HG03442 (cell line): ENCODE measurements around the gene TGFB1I1.
A peak's percentile ranks its signal among the peaks of the same experiment; 100 is the strongest.
"Not testable (repeated sequence)": the region's sequence is repeated elsewhere in the genome, so short reads cannot be mapped to it uniquely, and the experiment has no call there.

ENCODE experiments used
- ATAC-seq: cut with Tn5 transposase; IDR thresholded peaks from one replicate; pipeline ENCODE4 v1.9.1; 2021; ENCODE audit warnings: mild to moderate bottlenecking, moderate library complexity; ENCODE audit not compliant: unreplicated experiment

TGFB1I1 gene

DNA sequence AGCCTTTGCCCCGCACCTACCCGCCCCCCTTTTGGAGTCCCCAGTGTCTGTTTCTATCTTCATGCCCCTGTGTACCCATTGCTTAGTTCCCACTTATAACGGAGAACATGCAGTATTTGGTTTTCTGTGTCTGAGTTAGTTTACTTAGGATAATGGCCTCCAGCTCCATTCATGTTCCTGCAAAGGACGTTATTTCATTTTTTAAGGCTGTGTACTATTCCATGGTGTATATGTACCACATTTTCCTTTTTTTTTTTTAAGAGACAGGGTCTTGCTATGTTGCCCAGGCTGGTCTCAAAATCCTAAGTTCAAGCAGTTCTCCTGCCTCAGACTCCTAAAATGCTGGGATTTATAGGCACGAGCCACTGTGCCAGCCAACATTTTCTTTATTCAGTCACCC, 4.1 kb upstream of the TGFB1I1 start:
- ATAC-seq, result no peak

DNA sequence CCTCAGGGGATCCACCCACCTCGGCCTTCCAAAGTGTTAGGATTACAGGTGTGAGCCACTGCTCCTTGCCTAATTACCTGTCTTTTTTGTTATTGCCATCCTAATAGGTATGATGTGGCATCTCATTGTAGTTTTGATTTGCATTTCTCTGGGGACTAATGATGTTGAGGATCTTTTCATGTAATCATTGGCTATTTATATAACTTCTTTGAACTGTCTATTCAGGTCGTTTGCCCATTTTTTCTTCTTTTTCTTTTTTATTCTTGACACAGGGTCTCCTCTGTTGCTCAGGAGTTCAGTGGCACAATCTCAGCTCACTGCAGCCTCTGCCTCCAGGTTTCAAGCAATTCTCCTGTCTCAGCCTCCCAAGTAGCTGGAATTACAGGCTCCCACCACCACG, 1.3 kb upstream of the TGFB1I1 start:
- ATAC-seq, result no peak

DNA sequence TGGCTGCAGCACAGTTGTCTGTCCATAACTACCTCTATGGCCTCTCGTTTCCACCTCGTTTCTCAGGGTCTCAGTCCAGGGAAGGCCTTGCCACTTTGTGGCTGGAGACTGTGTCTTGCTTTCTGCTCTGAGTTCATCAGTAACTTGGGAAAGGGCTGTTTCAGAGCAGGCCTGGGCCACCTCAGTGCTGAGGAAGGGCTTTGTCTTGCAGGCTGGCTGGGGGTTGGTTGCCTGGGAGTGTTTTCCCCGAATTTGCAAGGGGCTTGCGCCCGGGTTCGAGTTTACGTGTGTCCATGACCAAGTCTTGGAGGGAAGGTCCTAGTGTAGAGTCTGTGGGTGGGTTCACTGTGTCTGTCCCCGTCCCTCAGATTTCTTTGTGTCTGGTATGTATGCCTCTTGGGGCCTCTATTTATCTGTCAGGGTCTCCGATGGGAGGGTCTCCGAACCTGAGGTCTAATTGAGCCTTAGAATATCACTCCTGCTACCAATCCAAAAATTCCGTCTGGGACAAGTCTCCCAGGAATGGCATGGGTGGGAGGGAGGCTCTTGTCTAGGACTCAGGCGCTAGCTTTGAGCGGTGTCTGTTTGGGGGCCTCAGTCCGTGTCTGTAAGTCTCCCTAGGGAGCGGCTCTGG, 594 bp upstream of the TGFB1I1 start:
- ATAC-seq, result no peak

DNA sequence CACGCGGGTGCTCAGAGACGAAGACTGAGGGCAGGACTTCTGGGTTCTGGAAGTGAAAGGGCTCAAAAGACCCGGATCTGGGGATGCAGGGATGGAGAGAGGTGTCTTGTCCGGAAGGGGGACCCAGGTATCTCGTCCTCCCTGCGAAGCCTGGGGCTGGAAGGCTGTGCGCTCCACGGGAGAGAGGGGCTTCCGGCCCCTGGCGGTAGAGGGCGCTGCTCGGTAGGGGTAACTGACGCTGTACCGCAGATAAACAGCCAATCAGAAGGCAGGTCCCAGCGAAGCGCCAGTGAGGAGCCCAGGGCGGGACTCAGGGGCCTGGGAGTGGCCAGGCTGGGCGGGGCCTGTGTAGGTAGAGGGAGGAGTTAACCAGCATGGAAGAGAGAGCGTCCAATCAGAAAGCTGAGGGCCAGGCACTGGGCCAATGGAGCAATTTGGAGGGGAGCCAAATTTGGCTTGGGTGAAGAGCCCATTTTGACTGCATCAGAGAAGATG, 804 bp downstream of the TGFB1I1 start:
- no peak for ATAC-seq

DNA sequence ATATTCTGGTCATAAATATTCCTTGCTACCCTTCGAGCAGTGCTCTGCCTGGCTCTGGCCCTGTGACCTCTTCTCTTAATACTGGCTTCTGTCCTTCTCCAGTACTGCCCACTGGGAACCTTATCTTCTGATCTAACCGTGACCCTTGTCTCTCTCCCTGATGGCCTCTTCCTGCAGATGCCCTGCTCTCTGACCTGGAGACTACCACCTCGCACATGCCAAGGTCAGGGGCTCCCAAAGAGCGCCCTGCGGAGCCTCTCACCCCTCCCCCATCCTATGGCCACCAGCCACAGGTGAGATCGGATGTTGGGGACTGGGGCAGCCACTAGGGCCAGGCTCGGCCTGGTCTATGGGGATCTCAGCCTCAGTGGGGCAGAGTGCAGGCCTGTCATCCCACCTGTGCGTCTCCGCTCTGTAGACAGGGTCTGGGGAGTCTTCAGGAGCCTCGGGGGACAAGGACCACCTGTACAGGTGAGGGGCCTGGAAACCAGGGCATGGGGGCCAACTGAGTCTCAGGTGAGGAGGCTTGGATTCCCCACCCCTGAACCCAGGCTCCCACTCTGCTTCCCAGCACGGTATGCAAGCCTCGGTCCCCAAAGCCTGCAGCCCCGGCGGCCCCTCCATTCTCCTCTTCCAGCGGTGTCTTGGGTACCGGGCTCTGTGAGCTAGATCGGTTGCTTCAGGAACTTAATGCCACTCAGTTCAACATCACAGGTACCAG, 1.5 kb downstream of the TGFB1I1 start:
- no peak for ATAC-seq

DNA sequence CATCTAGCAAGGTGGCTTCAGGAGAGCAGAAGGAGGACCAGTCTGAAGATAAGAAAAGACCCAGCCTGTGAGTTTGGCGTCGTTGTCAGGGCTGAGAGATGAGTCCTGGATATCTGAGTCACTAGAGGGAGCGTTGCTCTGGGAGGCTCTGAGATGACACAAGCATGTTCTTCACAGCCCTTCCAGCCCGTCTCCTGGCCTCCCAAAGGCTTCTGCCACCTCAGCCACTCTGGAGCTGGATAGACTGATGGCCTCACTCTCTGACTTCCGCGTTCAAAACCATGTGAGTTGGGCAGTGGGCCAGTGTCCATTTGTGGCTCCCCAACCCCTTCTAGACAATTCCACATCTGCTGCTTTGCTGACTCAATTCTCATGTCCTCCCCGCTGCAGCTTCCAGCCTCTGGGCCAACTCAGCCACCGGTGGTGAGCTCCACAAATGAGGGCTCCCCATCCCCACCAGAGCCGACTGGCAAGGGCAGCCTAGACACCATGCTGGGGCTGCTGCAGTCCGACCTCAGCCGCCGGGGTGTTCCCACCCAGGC, 2.3 kb downstream of the TGFB1I1 start:
- no peak for ATAC-seq

DNA sequence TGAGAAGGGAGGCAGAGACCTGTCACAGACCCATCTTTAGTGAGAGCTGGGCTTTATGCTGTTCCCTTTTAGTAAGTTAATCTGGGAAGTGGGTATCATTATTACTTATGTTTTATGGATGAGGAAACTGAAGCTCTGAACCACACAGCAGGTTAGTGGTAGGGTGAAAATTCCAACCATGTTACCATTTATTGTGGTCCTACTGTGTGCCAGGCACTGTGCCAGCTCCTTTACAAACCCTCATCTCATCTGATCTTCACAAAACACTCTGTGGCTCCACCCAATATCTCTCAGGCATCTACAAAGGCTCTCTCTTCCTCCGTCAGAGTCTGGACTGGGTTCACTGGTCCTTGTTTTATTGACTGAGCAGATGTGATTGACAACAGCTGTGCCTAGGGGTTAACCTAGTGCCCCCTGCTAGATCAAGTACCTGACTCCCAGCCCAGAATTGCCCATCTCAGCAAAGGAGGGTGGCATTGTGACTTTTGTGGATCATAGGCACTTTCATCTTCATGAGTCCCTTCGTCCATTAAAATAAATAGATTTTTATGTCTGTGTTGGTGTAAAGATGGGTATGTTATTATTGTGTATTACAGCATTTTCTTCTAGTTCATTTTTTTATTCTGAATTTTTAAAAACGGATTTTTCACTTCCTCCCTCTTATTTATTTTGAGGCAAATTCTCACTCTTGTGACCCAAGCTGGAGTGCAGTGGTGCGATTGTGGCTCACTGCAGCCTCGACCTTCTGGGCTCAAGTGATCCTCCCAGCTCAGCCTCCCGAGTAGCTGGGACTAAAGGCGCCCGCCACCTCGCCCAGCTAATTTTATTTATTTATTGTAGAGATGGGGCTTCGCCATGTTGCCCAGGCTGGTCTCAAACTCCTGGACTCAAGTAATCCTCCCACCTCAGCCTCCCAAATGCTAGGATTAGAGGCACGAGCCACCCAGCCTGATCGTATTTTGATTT, 3.1 kb downstream of the TGFB1I1 start:
- ATAC-seq, result no peak

DNA sequence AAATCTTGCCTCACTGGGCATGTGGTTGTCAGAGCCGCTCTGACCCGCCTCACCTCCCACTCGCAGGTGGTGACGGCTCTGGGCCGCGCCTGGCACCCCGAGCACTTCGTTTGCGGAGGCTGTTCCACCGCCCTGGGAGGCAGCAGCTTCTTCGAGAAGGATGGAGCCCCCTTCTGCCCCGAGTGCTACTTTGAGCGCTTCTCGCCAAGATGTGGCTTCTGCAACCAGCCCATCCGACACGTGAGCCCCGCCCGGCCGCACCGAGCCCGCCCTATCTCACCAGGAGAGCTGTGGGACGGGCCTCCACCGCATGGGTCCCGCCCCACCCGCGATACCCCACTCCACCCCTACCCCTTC, 4.0 kb downstream of the TGFB1I1 start:
- ATAC-seq, result no peak

DNA sequence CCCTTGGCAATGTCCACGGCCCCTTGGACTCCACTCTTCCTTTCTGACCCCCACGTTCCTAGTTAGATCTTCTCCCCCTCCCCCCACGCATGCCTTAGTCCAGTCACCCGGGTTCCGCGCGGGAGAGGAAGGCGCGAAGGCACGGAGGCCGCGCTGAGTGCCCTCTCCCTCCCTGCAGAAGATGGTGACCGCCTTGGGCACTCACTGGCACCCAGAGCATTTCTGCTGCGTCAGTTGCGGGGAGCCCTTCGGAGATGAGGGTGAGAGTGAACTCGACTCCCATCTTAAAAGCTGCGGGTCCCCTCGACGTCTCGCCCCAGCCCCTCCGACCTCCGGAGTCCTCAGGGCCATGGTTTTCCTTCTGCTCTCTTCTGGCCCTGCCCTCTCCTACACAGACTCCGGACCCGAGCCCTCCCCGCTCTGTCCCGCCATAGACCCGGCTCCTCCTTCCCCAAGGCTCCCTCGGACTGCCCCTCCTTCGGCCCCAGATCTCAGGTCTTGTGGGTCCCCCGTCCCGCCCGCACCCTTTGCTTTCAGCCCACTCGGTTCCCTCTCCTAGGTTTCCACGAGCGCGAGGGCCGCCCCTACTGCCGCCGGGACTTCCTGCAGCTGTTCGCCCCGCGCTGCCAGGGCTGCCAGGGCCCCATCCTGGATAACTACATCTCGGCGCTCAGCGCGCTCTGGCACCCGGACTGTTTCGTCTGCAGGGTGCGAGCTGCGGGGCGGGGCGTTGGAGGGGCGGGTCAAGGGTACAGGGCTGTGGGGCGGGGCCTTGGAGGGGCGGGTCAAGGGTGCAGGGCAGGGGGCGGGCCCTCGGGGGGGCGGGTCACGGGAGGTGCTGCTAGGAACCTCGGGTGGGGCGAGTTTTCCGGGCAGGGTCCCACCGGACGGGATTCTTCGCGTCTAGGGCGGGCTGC, 4.6 kb downstream of the TGFB1I1 start:
- ATAC-seq, result peak; percentile 54

DNA sequence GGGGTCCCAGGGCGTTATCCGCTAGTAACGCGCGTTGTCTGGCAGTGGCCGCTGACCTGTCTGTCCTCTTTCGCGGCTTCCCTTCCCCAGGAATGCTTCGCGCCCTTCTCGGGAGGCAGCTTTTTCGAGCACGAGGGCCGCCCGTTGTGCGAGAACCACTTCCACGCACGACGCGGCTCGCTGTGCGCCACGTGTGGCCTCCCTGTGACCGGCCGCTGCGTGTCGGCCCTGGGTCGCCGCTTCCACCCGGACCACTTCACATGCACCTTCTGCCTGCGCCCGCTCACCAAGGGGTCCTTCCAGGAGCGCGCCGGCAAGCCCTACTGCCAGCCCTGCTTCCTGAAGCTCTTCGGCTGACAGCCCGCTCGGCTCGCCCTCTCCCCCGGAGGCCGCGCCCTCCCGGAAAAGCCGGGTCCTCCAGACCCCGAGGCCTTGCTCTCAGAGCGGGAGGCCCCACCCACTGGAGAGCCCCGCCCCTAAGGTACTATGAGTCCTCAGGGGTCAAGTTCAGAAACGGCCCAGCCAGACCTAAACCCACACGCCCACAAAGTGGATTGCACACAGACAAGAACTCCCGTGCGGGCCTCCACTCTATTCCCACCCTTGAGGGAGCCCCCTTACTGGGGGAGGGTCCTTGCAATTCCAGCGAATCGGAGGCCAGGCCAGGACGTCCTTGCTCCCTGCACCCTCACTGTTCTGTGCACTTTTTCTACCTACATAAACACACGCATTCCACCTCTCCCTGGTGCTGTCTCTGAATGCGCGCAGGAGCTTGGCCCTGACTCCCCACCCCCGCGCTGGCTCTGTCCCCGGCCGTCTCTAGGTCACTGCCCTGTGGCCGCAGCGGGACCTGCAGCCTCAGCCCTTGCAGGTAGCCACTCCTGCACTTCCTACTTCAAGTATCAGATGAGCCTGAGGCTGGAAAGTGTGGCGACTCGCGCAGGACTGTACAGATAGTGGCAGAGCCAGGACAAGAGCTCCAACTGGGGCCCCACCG, 5.6 kb downstream of the TGFB1I1 start:
- ATAC-seq, result peak; percentile 29

DNA sequence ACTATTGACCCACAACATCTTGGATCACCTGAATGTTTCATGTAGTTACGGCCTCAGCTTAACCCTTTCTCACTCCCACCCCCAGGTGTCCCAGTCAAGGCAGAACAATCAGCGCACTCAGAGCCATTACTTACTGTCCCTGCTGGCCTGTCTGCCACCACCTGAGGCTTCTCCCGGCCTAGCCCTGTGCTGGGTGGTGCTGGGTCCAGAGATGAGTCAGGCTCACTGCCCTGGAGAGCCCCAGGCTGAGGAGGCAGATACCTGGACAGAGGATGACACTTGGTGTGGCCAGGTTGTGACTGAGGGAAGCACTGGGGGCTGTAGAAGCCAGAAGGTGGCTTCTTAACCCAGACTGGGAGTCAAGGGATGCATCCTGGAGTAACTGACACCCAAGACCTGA, 7.0 kb downstream of the TGFB1I1 start:
- no peak for ATAC-seq

DNA sequence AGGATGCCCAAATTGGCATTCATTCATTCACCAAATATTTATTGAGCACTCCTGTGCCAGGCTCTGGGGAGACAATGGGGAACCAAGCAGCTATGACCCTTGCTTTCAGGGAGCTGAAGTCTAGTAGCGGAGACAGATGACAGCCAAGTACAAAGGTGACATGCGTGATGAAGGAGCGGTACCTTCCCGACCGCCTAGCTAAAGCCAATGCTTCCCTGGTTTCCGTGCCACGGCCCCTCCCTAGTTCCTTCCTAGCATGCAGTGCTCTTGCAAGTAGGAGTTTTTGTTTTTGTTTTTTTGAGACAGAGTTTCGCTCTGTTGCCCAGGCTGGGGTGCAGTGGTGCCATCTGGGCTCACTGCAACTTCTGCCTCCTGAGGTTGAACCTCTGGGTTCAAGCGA, 7.8 kb downstream of the TGFB1I1 start:
- ATAC-seq, result no peak

DNA sequence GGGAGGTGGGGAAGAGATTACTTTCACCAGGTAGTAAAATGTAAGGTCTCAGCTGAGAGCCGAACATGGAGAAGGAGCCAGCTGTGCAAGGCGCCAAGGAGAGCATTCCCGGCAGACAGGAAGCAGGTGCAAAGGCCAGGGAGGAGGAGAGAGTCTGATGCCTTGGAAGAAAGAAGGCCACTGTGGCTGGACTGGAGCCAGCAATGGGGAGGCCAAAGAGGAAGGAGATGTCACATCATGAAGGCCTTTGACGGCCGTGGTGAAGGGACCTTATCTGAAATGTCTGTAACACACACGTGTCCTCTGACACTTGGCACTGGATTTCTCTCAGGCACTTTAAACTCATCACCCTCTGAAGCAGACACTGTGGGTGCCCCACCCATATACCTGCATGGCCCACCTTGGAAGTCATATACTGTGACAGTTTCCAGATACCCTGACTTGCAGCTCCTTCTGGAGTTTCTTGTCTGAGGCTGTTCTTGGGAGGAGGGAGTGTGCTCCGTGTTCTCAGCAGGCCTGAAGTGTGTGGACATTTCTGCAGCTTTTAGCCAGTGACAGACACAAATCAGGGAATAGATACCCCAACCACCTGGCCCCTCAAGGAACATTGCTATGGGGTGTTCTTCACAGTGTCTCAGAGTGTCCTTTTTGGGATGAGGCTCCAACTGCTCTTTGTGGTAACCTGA, 9.0 kb downstream of the TGFB1I1 start:
- ATAC-seq, result no peak

DNA sequence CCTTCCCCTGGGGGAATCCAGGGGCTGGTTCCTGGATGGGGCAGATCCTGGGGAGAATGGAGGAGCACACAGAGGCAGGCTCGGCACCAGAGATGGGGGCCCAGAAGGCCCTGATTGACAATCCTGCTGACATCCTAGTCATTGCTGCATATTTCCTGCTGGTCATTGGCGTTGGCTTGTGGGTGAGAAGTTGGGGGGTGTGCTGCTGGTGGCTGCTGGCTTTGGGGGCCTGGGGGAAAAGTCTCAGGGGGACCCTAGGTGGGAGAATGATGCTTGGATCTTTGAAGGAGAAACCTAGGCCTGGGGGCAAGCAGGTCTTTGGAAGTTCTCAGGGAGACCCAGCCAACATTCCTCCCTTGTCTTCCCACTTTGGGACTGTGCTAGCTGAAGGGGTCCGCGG, 11.1 kb downstream of the TGFB1I1 start, which contains the start of gene SLC5A2:
SLC5A2 (plus strand) TSS at position 43 of the 400 bp plus-strand sequence; CDS start at position 57, 14 bp downstream.
- ATAC-seq, result no peak

DNA sequence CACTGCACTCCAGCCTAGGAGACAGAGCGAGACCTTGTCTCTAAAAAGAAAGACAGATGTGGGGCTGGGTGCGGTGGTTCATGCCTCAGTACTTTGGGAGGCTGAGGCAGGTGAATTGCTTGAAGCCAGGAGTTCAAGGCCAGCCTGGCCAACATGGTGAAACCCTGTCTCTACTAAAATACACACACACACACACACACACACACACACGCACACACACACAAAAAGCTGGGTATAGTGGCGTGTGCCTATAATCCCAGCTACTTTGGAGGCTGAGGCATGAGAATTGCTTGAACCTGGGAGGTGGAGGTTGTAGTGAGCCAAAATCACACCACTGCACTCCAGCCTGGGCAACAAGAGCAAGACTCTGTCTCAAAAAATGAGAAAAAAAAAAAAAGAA, 12.1 kb downstream of the TGFB1I1 start:
- not testable (repeated sequence) for ATAC-seq

DNA sequence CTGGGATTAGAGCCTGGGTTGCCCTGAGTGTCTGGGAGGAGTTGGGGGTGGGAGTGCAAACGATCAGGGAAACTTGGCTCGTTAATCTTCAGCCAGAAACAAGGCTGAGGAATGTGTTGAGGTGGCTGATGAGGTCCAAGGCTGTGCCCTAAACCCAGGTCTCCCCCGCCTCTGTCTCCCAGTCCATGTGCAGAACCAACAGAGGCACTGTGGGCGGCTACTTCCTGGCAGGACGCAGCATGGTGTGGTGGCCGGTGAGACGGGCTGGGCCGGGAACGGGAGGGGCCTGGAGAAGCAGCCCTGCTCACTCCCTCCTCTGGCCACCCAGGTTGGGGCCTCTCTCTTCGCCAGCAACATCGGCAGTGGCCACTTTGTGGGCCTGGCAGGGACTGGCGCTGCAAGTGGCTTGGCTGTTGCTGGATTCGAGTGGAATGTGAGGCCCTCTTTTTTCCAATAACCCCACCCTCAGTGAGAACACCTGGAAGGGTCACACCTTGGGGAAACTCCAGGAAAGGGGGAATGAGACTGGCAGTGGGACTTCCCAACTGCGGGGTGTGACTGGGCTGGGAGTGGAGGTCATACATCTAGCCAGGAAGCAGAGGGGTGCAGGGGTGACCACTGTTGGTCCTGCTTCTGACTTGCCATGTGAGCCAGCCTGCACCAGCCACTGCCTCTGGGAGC, 12.7 kb downstream of the TGFB1I1 start:
- ATAC-seq, result no peak

DNA sequence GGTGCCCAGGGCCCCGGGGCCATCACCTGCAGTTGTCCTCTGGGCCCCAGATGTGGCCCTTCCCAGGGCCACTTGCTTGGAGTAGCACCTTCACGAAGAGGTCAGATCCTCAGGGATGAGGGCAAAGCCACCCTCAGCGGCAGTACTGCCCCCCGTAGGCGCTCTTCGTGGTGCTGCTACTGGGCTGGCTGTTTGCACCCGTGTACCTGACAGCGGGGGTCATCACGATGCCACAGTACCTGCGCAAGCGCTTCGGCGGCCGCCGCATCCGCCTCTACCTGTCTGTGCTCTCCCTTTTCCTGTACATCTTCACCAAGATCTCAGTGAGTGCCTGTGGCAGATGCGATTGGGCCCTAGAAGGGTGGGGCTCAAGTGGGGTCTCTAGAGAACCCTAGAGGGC, 13.6 kb downstream of the TGFB1I1 start:
- ATAC-seq, result no peak

DNA sequence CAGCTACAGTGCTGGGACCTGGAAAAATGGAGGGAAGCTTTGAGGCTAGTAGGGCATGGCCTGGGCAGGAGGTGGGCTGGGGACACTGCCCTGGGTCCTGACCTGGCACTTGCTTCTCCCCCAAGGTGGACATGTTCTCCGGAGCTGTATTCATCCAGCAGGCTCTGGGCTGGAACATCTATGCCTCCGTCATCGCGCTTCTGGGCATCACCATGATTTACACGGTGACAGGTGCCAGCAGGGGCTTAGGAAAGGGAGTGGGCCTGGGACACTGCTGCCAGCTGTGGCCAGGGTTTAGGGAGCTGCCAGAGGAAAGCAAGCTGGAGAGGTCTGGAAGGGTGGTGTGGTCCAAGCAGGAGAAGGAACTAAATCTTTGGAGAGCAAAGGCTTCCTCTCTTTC, 14.1 kb downstream of the TGFB1I1 start:
- no peak for ATAC-seq
